ENCODE data around the gene KRTAP20-1. TPM values are rescaled to one million over a fixed set of nuclear protein-coding genes. Genes with fewer than 3 reads are reported as not detected.

The KRTAP20-1 gene
- total RNA-seq, 1 experiment from 2014 or later: not detected

GRCh38 chr21:30623362-30623761, 7.1 kb downstream of the KRTAP20-1 start:
- DNase-seq (ENCODE audit: low spot score) (no peak), ATAC-seq (no peak)
- H3K27ac Mint-ChIP-seq: no peak overlapping the region
- ChIA-PET POLR2A (no interaction called here), CTCF (no interaction called here)
- H3K27me3 Mint-ChIP-seq (ENCODE audit: low read depth): no peaks in the 10 kb centered on the region
- H3K4me3 Mint-ChIP-seq: no peak overlapping the region
- H3K4me1 Mint-ChIP-seq: peaks cover 12% of the 10 kb centered on the region
- H3K9me3 Mint-ChIP-seq: peaks cover 14% of the 10 kb centered on the region
- peaks cover 13% of the 10 kb centered on the region for H3K36me3 Mint-ChIP-seq
- TF ChIP-seq, protein P1, sequence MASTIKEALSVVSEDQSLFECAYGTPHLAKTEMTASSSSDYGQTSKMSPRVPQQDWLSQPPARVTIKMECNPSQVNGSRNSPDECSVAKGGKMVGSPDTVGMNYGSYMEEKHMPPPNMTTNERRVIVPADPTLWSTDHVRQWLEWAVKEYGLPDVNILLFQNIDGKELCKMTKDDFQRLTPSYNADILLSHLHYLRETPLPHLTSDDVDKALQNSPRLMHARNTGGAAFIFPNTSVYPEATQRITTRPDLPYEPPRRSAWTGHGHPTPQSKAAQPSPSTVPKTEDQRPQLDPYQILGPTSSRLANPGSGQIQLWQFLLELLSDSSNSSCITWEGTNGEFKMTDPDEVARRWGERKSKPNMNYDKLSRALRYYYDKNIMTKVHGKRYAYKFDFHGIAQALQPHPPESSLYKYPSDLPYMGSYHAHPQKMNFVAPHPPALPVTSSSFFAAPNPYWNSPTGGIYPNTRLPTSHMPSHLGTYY (CRISPR knock-in tag; IDR thresholded peaks at IDR 0.05): no peak
- no peak for TF ChIP-seq ZNF416 (CRISPR knock-in tag; IDR thresholded peaks at IDR 0.05)
- TF ChIP-seq ZNF219 (CRISPR knock-in tag; IDR thresholded peaks at IDR 0.05; ENCODE audit: borderline replicate concordance): no peak
- TF ChIP-seq ZNF232 (CRISPR knock-in tag; IDR thresholded peaks at IDR 0.05): no peak

- H3K4me3 Mint-ChIP-seq: no peak overlapping the region
- DNase-seq (ENCODE audit: low spot score) (no peak), ATAC-seq (peak; percentile 59)
- H3K9me3 Mint-ChIP-seq: peaks cover 14% of the 10 kb centered on the region
- H3K27ac Mint-ChIP-seq: peak overlapping the region; percentile 23; the same call in 1 of the 2 replicates
- TF ChIP-seq RORB (CRISPR knock-in tag; IDR thresholded peaks at IDR 0.05): no peak
- no peak for TF ChIP-seq CREM (CRISPR knock-in tag; IDR thresholded peaks at IDR 0.05)
- TF ChIP-seq, protein P2, sequence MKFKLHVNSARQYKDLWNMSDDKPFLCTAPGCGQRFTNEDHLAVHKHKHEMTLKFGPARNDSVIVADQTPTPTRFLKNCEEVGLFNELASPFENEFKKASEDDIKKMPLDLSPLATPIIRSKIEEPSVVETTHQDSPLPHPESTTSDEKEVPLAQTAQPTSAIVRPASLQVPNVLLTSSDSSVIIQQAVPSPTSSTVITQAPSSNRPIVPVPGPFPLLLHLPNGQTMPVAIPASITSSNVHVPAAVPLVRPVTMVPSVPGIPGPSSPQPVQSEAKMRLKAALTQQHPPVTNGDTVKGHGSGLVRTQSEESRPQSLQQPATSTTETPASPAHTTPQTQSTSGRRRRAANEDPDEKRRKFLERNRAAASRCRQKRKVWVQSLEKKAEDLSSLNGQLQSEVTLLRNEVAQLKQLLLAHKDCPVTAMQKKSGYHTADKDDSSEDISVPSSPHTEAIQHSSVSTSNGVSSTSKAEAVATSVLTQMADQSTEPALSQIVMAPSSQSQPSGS (CRISPR knock-in tag; IDR thresholded peaks at IDR 0.05; ENCODE audit: borderline replicate concordance, low read depth): no peak
- no peak for TF ChIP-seq ATF6 (CRISPR knock-in tag; IDR thresholded peaks at IDR 0.05)
- no peak for TF ChIP-seq CREB1 (CRISPR knock-in tag; IDR thresholded peaks at IDR 0.05)
- TF ChIP-seq NFATC4 (CRISPR knock-in tag; IDR thresholded peaks at IDR 0.05): no peak
- TF ChIP-seq, protein P3, sequence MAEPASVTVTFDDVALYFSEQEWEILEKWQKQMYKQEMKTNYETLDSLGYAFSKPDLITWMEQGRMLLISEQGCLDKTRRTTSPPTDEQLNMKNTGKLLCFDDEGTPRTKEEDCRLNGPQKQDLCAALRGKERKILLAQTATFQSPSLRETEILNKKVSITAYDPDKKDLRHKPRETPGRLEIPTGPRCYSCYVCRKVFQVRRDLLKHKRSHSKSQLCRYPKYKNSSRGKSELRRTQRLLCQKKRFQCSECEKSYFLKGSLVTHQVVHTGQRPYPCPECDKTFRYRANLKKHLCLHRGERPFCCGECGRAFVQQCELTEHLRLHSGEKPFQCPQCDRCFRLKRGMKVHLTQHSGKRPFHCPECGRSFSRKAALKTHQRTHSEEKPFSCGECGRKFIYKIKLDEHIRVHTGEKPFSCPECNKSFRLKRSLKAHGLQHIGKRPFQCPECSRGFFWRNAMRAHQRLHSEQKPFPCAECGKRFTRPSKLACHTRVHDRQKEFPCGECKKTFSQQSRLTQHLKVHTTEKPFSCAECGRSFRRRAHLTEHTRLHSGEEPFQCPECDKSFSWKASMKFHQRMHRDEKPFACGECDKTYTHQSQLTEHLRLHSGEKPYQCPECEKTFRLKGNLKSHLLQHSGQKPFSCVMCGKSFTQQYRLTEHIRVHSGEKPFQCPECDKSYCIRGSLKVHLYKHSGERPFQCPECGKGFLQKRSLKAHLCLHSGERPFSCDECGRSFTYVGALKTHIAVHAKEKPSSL (CRISPR knock-in tag; conservative IDR thresholded peaks at IDR 0.05): no peak
- TF ChIP-seq SMAD3 (CRISPR knock-in tag; IDR thresholded peaks at IDR 0.05; ENCODE audit: borderline replicate concordance): no peak
- TF ChIP-seq, protein P4, sequence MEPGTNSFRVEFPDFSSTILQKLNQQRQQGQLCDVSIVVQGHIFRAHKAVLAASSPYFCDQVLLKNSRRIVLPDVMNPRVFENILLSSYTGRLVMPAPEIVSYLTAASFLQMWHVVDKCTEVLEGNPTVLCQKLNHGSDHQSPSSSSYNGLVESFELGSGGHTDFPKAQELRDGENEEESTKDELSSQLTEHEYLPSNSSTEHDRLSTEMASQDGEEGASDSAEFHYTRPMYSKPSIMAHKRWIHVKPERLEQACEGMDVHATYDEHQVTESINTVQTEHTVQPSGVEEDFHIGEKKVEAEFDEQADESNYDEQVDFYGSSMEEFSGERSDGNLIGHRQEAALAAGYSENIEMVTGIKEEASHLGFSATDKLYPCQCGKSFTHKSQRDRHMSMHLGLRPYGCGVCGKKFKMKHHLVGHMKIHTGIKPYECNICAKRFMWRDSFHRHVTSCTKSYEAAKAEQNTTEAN (CRISPR knock-in tag; IDR thresholded peaks at IDR 0.05): no peak
- TF ChIP-seq JAZF1 (CRISPR knock-in tag; IDR thresholded peaks at IDR 0.05): no peak
- no peak for TF ChIP-seq PRRX2 (CRISPR knock-in tag; IDR thresholded peaks at IDR 0.05)
- no peak for TF ChIP-seq FOXJ3 (CRISPR knock-in tag; IDR thresholded peaks at IDR 0.05; ENCODE audit: borderline replicate concordance)
- TF ChIP-seq ZNF263 (CRISPR knock-in tag; IDR thresholded peaks at IDR 0.05; ENCODE audit: low read depth): no peak
- TF ChIP-seq GABPB1 (CRISPR knock-in tag; IDR thresholded peaks at IDR 0.05): no peak
- TF ChIP-seq, protein P1 (CRISPR knock-in tag; IDR thresholded peaks at IDR 0.05): no peak
- TF ChIP-seq HMGA2 (CRISPR knock-in tag; IDR thresholded peaks at IDR 0.05): no peak
- no peak for TF ChIP-seq FOXK1 (CRISPR knock-in tag; IDR thresholded peaks at IDR 0.05)
- H3K4me1 Mint-ChIP-seq: peaks cover 12% of the 10 kb centered on the region
- H3K36me3 Mint-ChIP-seq: peaks cover 13% of the 10 kb centered on the region
- CTCF ChIA-PET: no interaction called here
- H3K27me3 Mint-ChIP-seq (ENCODE audit: low read depth): no peaks in the 10 kb centered on the region
- POLR2A ChIA-PET: no interaction called here
Observed at GRCh38 chr21:30625449-30626165, 9.4 kb downstream of the KRTAP20-1 start.

Measured in WTC11 (cell line).